GM13977 (cell line): ENCODE measurements around the gene RHOB.
"Not testable (repeated sequence)": the region's sequence is repeated elsewhere in the genome, so short reads cannot be mapped to it uniquely, and the experiment has no call there.

Experiments
- DNase-seq: peaks from one replicate; pipeline ENCODE4 v3.0.0; 2012; ENCODE audit warnings: low spot score
- in situ Hi-C: fragments of 300-500 bp; cut with MboI; formaldehyde crosslinking; loops from one replicate; pipeline ENCODE4 v1.12.0; 2022; ENCODE audit warnings: low sequenced_read_pairs, low pct_unique_long_range_greater_than_20kb, mixed read lengths, inconsistent platforms; ENCODE audit not compliant: unreplicated experiment
- TF ChIP-seq, protein P1 (sequence below): IDR thresholded peaks from 2 replicates; pipeline ENCODE4 v1.5.1; 2012; ENCODE audit warnings: mild to moderate bottlenecking, control low read depth; ENCODE audit not compliant: insufficient read depth; ENCODE audit errors: extremely low read depth, missing control alignments

The RHOB gene

DNA sequence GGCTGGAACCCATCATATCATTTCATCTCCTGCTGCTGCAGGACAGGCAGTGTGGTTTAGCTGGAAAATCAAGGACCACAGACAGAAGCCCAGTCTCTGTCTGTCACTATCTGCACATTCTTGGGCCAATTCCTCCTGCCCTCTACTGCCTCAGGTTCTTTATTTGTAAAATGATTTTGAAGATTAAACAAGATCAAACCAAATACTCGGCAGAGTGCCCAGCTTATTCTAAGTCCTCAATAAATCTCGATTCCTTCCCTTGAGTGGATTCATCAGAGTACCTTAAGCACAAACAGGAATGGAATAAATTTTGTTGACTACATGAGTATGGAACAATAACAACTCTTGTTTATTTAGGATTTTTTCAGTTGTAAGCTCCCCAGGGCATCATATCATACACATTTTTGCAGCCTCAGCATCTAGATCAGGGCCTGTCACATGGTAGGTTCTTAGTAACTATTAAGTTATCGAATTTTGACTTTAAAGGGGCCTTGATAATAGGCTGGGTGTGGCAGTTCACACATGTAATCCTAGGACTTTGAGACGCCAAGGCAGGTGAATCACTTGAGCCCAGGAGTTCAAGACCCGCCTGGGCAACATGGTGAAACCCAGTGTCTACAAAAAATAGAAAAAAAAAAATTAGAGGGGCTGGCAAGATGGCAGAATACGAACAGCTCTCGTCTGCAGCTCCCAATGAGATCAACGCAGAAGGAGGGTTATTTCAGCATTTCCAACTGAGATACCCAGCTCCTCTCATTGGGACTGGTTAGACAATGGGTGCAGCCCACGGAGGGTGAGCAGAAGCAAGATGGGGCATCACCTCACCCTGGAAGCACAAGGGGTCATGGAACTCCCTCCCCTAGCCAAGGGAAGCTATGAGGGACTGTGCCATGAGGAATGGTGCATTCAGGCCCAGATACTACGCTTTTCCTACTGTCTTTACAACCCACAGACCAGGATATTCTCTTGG lies 11.1 kb downstream of the RHOB start:
- in situ Hi-C loops = no loop called here
- TF ChIP-seq, protein P1, sequence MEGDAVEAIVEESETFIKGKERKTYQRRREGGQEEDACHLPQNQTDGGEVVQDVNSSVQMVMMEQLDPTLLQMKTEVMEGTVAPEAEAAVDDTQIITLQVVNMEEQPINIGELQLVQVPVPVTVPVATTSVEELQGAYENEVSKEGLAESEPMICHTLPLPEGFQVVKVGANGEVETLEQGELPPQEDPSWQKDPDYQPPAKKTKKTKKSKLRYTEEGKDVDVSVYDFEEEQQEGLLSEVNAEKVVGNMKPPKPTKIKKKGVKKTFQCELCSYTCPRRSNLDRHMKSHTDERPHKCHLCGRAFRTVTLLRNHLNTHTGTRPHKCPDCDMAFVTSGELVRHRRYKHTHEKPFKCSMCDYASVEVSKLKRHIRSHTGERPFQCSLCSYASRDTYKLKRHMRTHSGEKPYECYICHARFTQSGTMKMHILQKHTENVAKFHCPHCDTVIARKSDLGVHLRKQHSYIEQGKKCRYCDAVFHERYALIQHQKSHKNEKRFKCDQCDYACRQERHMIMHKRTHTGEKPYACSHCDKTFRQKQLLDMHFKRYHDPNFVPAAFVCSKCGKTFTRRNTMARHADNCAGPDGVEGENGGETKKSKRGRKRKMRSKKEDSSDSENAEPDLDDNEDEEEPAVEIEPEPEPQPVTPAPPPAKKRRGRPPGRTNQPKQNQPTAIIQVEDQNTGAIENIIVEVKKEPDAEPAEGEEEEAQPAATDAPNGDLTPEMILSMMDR = no peak
- DNase-seq = no peak

DNA sequence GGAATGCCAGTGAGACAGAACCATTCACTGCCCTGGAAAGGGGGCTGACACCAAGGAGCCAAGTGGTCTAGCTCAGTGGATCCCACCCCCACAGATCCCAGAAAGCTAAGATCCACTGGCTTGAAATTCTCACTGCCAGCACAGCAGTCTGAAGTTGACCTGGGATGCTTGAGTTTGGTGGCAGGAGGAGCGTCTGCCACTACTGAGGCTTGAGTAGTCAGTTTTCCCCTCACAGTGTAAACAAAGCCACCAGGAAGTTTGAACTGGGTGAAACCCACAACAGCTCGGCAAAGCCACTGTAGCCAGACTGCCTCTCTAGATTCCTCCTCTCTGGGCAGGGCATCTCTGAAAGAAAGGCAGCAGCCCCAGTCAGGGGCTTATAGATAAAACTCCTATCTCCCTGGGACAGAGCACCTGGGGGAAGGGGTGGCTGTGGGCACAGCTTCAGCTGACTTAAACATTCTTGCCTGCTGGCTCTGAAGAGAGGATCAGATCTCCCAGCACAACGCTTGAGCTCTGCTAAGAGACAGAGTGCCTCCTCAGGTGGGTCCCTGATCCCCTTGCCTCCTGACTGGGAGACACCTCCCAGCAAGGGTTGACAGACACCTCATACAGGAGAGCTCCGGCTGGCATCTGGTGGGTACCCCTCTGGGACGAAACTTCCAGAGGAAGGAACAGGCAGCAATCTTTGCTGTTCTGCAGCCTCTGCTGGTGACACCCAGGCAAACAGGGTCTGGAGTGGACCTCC lies 12.0 kb downstream of the RHOB start:
- DNase-seq, in situ Hi-C loops: not testable (repeated sequence)

DNA sequence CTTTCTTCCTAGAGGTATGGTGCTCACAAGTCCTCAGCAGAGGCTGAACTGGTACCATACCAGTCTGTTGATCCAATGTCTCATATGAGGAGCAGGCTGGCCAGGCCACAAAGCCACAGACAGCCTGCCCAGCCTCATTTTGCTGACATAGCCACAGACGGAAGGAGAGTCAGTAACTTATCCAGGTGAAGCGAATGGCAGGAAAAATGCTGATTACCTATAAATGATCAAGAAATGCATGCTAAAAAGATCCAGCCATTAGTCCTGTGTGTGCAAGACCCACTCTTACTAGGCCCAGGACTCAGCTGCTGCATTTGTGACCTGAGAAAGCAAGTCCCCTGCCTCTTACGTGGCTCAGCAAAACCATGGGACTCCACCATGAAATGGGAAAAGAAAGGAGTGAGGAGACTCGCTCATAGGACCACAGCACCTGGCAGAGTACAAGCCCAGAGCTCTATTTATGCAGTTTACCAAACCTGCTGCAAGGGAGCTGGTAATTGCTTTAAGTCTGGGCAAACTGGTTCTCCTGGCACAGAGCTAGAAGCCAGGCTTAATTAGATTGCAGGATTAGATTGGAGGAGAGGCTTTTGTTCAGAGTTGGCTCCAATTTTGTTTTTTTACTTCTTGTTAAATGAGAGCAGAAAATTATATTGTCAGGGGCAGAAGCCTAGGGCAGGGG lies 19.0 kb downstream of the RHOB start:
- TF ChIP-seq, protein P1 = no peak
- in situ Hi-C loops = no loop called here
- no peak for DNase-seq

DNA sequence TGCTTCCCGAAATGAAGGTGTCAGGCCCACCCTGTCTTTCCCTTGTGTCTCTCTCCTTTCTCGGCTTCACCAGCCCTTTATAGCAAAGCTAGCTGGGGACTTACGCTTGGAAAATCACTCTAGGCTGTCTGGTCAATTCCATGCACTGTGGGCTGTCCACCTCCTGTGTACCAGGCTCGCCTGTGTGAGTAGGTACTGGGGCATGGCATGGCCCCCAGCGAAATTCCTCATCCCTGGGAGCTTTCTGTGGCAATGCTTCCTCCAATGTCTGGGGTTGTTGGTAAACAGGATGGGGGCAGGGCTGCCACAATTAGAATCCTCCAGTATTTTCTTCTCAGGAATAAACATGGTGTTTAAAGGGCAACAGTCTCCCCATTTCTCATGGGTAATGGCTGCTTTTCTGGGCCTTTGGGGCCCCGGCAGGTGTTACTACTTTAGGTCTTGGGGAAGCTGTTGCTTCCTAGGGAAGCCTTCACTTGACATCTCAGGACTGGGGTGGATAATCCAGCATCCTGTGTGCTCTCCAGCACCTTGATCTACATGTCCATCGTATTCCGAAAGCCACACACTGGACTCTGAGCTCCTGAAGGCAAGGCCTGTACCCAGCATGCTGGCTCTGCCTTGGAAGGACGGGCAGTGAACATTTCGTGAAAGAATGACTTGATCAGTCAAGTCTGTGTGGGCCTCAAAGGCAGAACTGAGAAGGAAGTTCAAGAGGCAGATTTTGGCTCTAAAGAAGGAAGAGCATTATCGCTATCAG lies 21.1 kb downstream of the RHOB start:
- in situ Hi-C loops = no loop called here
- TF ChIP-seq, protein P1 = no peak
- no peak for DNase-seq

DNA sequence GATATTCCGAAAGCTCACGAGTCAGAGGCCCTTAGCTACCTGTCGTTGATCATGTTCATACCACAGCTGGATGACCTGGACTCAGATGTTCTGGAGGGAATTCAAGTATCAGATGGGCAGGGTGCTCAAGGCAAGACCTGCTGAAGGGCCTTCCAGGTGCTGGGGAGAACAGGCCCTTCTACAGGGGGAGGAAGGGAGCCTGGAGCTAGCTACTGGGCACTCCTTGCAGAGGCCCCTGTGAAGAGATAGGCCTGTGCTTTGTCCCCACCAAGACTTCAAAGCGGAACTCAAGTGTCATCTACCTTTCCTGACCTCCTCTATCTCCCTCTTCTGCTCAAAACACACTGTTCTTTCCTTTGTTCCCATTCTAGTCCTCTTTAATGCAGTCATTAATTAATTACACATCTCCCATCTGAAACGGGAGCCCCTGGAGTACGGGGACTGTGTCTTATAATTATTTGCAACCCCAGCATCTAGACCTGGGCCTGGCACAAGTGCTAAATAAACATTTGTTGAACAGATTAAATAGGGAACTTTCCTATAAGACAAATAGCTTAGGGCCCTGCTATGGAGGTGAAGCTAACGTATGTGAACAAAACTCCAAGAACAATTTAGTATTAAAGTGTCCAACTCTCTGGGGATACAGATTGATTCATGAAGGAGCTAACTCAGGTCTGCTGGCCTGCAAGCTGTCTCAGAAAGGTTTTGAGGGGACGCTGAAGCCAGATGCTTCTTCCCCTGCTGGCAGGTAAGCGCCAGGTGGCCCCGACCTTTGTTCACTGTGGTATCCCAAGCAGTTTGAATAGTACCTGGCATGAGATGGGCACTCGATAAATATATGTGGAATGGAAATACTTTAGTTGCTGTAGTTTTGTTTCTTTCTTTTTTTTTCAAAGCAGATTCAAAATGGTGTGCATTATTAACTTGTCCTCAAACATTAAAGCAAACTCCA lies 22.0 kb downstream of the RHOB start:
- TF ChIP-seq, protein P1 = no peak
- DNase-seq = no peak
- in situ Hi-C loops = no loop called here

DNA sequence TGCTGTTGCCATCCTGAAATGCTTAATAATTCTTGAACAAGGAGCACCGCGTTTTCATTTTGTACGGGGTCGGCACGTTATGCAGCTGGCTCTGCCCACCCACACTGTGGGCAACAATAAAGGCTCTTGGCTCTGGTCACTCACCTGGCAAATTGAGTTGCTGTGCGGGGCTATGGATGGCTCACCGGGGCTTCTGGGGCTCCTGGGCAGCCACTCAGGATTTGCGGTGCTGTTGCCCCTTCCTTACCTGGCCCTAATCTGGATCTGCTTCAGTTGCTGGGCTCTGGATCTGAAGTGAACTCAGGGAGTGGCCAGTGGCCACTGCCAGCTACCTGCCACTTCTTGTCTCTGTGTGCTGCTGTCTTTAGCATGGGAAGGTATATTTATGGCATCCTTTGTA lies 22.7 kb downstream of the RHOB start:
- in situ Hi-C loops = no loop called here
- TF ChIP-seq, protein P1 = no peak
- DNase-seq = no peak
